Smooth muscle cell (in vitro differentiated cells): ENCODE measurements around the gene FCER2. TPM values are rescaled to one million over a fixed set of nuclear protein-coding genes. Genes with fewer than 3 reads are reported as not detected.

Source experiments
- DNase-seq: peaks from one replicate; lab custom pipeline; 2025; ENCODE audit not compliant: unreplicated experiment; lab: John Stamatoyannopoulos, UW
- H2AFZ ChIP-seq: fragments of 200-600 bp; sonication (generic); 2 replicates; pipeline ENCODE4 v1.6.0; 2016; ENCODE audit warnings: antibody characterized with exemption, low read depth, mild to moderate bottlenecking
- H3F3A ChIP-seq: fragments of 200-600 bp; sonication (generic); 2 replicates; pipeline ENCODE4 v1.6.0; 2017; ENCODE audit warnings: antibody characterized with exemption, low read depth
- H3K27ac ChIP-seq: fragments of 200-600 bp; sonication (generic); 2 replicates; pipeline ENCODE4 v1.5.1; 2016; ENCODE audit warnings: low read depth, mild to moderate bottlenecking
- H3K27me3 ChIP-seq: fragments of 200-600 bp; sonication (generic); 2 replicates; pipeline ENCODE4 v1.6.1; 2016; ENCODE audit warnings: low read depth, mild to moderate bottlenecking
- H3K36me3 ChIP-seq: fragments of 200-600 bp; sonication (generic); 2 replicates; pipeline ENCODE4 v1.5.1; 2016; ENCODE audit warnings: low read depth
- H3K4me1 ChIP-seq: fragments of 200-600 bp; sonication (generic); 2 replicates; pipeline ENCODE4 v1.5.1; 2016; ENCODE audit warnings: low read depth
- H3K4me2 ChIP-seq: fragments of 200-600 bp; sonication (generic); 2 replicates; pipeline ENCODE4 v1.6.0; 2016; ENCODE audit warnings: mild to moderate bottlenecking
- H3K4me3 ChIP-seq: fragments of 200-600 bp; sonication (generic); 2 replicates; pipeline ENCODE4 v1.5.1; 2016; ENCODE audit warnings: mild to moderate bottlenecking
- H3K79me2 ChIP-seq: fragments of 200-600 bp; sonication (generic); 2 replicates; pipeline ENCODE4 v1.6.0; 2016; ENCODE audit warnings: low read depth, mild to moderate bottlenecking
- H3K9ac ChIP-seq: fragments of 200-600 bp; sonication (generic); 2 replicates; pipeline ENCODE4 v1.6.0; 2016; ENCODE audit warnings: low read depth
- H3K9me3 ChIP-seq: fragments of 200-600 bp; sonication (generic); replicated peaks from 2 replicates; pipeline ENCODE4 v1.5.1; 2016; ENCODE audit warnings: low read depth
- H4K20me1 ChIP-seq: fragments of 200-600 bp; sonication (generic); 2 replicates; pipeline ENCODE4 v1.6.0; 2016; ENCODE audit warnings: low read depth
- CTCF ChIP-seq: fragments of 200-600 bp; sonication (generic); IDR thresholded peaks from 2 replicates; pipeline ENCODE4 v1.5.1; 2017; ENCODE audit warnings: borderline replicate concordance, mild to moderate bottlenecking, antibody characterized with exemption; ENCODE audit not compliant: insufficient read depth, poor library complexity, severe bottlenecking
- WGBS: methylation state at CpG from one replicate; pipeline ENCODE4 v1.1.7; 2016; ENCODE audit warnings: low lambda C conversion rate; 5-methylcytosine and 5-hydroxymethylcytosine counted together
- polyA plus RNA-seq: library from polyadenylated mRNA; unstranded; fragments of >200 nt; fragmentation: Nextera tagmentation; extraction: Ambion mirVana; gene quantifications from 2 replicates; pipeline ENCODE4 v1.2.1, GENCODE V29; 2016
- total RNA-seq: library from RNA; depleted of rRNA; stranded (reverse); fragments of >200 nt; gene quantifications from 2 replicates; pipeline ENCODE4 v1.2.3, GENCODE V29; 2014

Gene FCER2
- total and polyA plus RNA-seq, 2 experiments from 2014 or later = not detected

DNA sequence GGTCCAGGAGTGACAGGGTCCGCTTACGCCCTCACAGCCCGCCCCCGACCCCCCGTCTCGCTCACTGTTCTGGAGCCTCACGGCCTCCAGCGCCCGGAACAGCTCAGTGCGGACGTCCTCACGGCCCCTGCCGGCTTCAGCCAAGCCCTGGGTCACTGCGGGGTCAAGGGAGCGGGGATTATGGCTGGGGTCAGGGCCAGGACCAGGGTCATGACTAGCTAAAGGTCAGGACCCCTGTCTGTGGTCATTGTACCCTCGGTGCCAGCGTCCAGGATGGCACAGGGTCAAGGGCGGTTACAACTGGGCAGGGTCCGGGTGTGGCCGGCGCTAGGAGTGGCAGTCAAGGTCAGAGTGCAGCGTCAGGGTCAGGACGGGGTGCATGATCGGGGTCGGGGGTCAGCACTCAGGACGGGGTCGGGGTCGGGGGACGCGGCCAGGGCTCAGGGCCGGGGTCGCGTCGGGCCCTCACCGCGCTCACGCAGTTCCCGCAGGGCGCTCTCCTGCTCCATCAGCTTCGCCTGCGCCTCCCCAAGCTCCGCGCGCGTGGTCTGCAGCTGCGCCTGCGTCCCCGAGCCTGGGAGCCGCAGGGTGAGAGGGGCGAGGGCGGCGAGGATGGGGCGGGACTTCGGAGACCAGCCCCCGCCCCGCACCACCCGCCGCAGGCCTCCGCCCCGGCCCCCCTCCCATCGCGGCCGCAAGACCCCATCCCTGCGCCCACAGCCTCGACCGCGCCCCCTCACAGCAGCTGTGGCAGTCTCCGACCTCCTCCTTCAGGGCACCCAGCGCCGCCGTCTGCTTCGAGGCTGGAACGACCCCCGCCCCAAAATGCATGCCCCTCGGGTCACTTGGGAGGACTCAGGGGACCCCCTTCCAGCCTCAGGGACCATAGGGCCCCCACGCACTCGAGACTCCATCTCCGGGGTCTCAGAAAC, 28.6 kb upstream of the FCER2 start:
- Histone ChIP-seq H3K27ac (no peak overlapping the region), H3K36me3 (no peaks in the 10 kb centered on the region), H3K27me3 (peaks cover 69% of the 10 kb centered on the region), H3K4me1 (no peaks in the 10 kb centered on the region), H4K20me1 (no peaks in the 10 kb centered on the region), H3K4me3 (no peak overlapping the region), H3K9ac (no peak overlapping the region), H2AFZ (no peak overlapping the region), H3K4me2 (no peak overlapping the region), H3F3A (no peaks in the 10 kb centered on the region), H3K9me3 (no peaks in the 10 kb centered on the region), H3K79me2 (no peaks in the 10 kb centered on the region)
- 30% methylated on average over 30 of the region's 78 CpGs for WGBS
- TF ChIP-seq CTCF = no peak
- DNase-seq = no peak

DNA sequence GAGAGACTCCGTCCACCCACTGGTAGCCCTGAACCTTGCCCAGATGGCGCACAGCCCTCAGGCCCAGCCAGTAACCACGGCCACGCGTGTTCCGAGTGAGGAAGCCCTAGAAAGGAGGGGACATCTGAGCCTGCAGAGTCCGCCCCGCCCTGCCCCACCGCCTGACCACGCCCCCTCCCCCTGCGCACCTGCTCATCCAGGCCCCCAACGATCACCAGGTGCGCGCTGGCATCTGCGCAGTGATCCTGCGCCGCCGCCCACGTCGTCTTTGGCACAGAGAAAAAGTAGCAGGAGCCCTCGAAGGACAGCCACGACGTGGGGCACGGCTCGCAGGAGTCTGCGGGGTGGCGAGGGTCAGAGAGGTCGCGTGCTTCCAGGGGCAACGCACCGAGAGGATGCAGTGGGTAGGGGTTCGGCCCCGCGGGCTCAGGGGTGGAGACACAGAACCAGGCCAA, 27.9 kb upstream of the FCER2 start:
- Histone ChIP-seq H2AFZ (no peak overlapping the region), H3K9ac (no peak overlapping the region), H3K4me3 (no peak overlapping the region), H3K27ac (no peak overlapping the region), H3K27me3 (peaks cover 66% of the 10 kb centered on the region), H3K4me1 (no peaks in the 10 kb centered on the region), H3F3A (no peaks in the 10 kb centered on the region), H3K4me2 (no peak overlapping the region), H3K79me2 (no peaks in the 10 kb centered on the region), H3K9me3 (no peaks in the 10 kb centered on the region), H4K20me1 (no peaks in the 10 kb centered on the region), H3K36me3 (no peaks in the 10 kb centered on the region)
- TF ChIP-seq CTCF = no peak
- 25% methylated on average over 32 of the region's 34 CpGs for WGBS
- no peak for DNase-seq

DNA sequence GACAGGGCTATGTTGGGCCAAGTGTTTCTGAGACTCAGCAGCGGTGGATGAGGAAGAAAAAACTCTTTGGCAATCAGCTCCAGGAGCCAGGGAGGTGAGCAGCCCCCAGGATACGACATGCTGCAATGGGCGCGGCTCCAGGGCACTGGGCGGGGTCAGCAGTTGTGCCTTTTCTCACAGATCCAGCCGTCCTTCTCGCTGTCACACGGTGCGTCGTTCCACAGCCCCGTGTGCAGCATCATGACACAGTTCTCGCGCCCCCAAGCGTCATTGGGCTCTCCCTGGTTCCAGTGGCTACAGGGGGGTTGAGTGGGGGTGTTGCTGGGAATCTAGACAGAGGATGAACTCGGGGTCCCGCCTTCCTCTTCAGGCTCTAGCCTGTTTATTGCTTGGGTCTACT, 27.3 kb upstream of the FCER2 start:
- Histone ChIP-seq H2AFZ (no peak overlapping the region), H3K4me2 (no peak overlapping the region), H3K9me3 (no peaks in the 10 kb centered on the region), H3K36me3 (no peaks in the 10 kb centered on the region), H4K20me1 (no peaks in the 10 kb centered on the region), H3K4me1 (no peaks in the 10 kb centered on the region), H3K4me3 (no peak overlapping the region), H3K27me3 (peaks cover 65% of the 10 kb centered on the region), H3K9ac (no peak overlapping the region), H3K27ac (no peak overlapping the region), H3K79me2 (no peaks in the 10 kb centered on the region), H3F3A (no peaks in the 10 kb centered on the region)
- TF ChIP-seq CTCF = no peak
- DNase-seq = no peak
- 41% methylated on average over 16 of the region's 16 CpGs for WGBS
